GM23338 (cell line): ENCODE results near the gene CROCC2. TPM values are rescaled to one million over a fixed set of nuclear protein-coding genes. Genes with fewer than 3 reads are reported as not detected.

ENCODE experiments used
- ATAC-seq: fragments of 200-7000 bp; cut with Tn5 transposase; 3 replicates; pipeline ENCODE4 v1.9.1; 2020
- DNase-seq: peaks from one replicate; pipeline ENCODE4 v3.0.0-alpha.2; 2015; ENCODE audit warnings: low spot score
- H2AFZ ChIP-seq: fragments of 200-600 bp; sonication (generic); 2 replicates; pipeline ENCODE4 v1.8.0; 2016; ENCODE audit warnings: antibody characterized with exemption, mild to moderate bottlenecking, moderate library complexity
- H3F3A ChIP-seq: fragments of 200-600 bp; sonication (generic); replicated peaks from 2 replicates; pipeline ENCODE4 v1.8.0; 2017; ENCODE audit warnings: antibody characterized with exemption, mixed run types, low read depth
- H3K27ac ChIP-seq: fragments of 200-600 bp; sonication (generic); 2 replicates; pipeline ENCODE4 v1.6.1; 2016; ENCODE audit warnings: low read depth
- H3K27me3 ChIP-seq: fragments of 200-600 bp; sonication (generic); 2 replicates; pipeline ENCODE4 v1.8.0; 2016; ENCODE audit warnings: mild to moderate bottlenecking, mixed run types, moderate library complexity; ENCODE audit not compliant: insufficient read depth
- H3K36me3 ChIP-seq: fragments of 200-600 bp; sonication (generic); 2 replicates; pipeline ENCODE4 v1.8.0; 2016; ENCODE audit warnings: mild to moderate bottlenecking; ENCODE audit not compliant: insufficient read depth
- H3K4me1 ChIP-seq: fragments of 200-600 bp; sonication (generic); 2 replicates; pipeline ENCODE4 v1.8.0; 2016; ENCODE audit warnings: mild to moderate bottlenecking, moderate library complexity; ENCODE audit not compliant: insufficient read depth
- H3K4me2 ChIP-seq: fragments of 200-600 bp; sonication (generic); 2 replicates; pipeline ENCODE4 v1.7.1; 2017; ENCODE audit warnings: mixed run types
- H3K4me3 ChIP-seq: fragments of 200-600 bp; sonication (generic); 2 replicates; pipeline ENCODE4 v1.6.1; 2016; ENCODE audit warnings: mixed run types
- H3K79me2 ChIP-seq: fragments of 200-600 bp; sonication (generic); replicated peaks from 2 replicates; pipeline ENCODE4 v1.8.0; 2017; ENCODE audit warnings: mild to moderate bottlenecking; ENCODE audit not compliant: insufficient read depth
- H3K9me2 ChIP-seq: fragments of 200-600 bp; sonication (generic); 2 replicates; pipeline ENCODE4 v1.8.0; 2017; ENCODE audit not compliant: insufficient read depth
- H4K20me1 ChIP-seq: fragments of 200-600 bp; sonication (generic); replicated peaks from 2 replicates; pipeline ENCODE4 v1.8.0; 2017; ENCODE audit warnings: mild to moderate bottlenecking; ENCODE audit not compliant: insufficient read depth
- H3K27ac Mint-ChIP-seq: 2 replicates; pipeline ENCODE4 v1.8.0; 2020; ENCODE audit warnings: inconsistent platforms, mild to moderate bottlenecking, moderate library complexity, mixed read lengths
- H3K27me3 Mint-ChIP-seq: 3 replicates; pipeline ENCODE4 v1.8.0; 2022; ENCODE audit warnings: low read depth, mild to moderate bottlenecking, moderate library complexity, mixed read lengths, inconsistent platforms; ENCODE audit not compliant: insufficient read depth, poor library complexity
- H3K36me3 Mint-ChIP-seq: 3 replicates; pipeline ENCODE4 v1.8.0; 2021; ENCODE audit warnings: low read depth, mild to moderate bottlenecking, inconsistent platforms, moderate library complexity, mixed read lengths
- H3K4me1 Mint-ChIP-seq: 3 replicates; pipeline ENCODE4 v1.8.0; 2020; ENCODE audit warnings: mild to moderate bottlenecking, inconsistent platforms, mixed read lengths
- H3K4me3 Mint-ChIP-seq: 3 replicates; pipeline ENCODE4 v1.8.0; 2021; ENCODE audit warnings: moderate library complexity, mild to moderate bottlenecking, inconsistent platforms, mixed read lengths
- H3K9me3 Mint-ChIP-seq: 3 replicates; pipeline ENCODE4 v1.8.0; 2020; ENCODE audit warnings: moderate library complexity, mild to moderate bottlenecking, inconsistent platforms, mixed read lengths
- CREB1 ChIP-seq: fragments of 250-450 bp; sonication (Bioruptor Pico); IDR thresholded peaks from 2 replicates; pipeline ENCODE4 v1.5.0; 2020; ENCODE audit warnings: low read depth, mild to moderate bottlenecking, moderate library complexity
- CTCF ChIP-seq, 2 experiments: fragments of 200-600 bp in 1 of 2; sonication (generic) in 1 of 2; conservative IDR thresholded peaks; 2 replicates each; pipeline versions ENCODE4 v1.5.1 to v1.6.1; 2016 to 2017; ENCODE audit warnings: antibody characterized with exemption in 2 of 2, low read depth in 2 of 2, mild to moderate bottlenecking in 2 of 2, moderate library complexity in 1 of 2
- EZH2 ChIP-seq: fragments of 200-600 bp; sonication (generic); IDR thresholded peaks from one replicate; pipeline ENCODE4 v1.8.0; 2017; ENCODE audit warnings: antibody characterized with exemption, mild to moderate bottlenecking, low read depth; ENCODE audit not compliant: unreplicated experiment
- EZH2phosphoT487 ChIP-seq: fragments of 200-600 bp; sonication (generic); IDR thresholded peaks from one replicate; pipeline ENCODE4 v1.8.1; 2018; ENCODE audit warnings: antibody characterized with exemption; ENCODE audit not compliant: unreplicated experiment
- JUNB ChIP-seq: IDR thresholded peaks from one replicate; pipeline ENCODE4 v1.6.1; 2016; ENCODE audit warnings: antibody characterized with exemption; ENCODE audit not compliant: unreplicated experiment
- POLR2AphosphoS5 ChIP-seq: IDR thresholded peaks from 2 replicates; pipeline ENCODE4 v1.6.1; 2016; ENCODE audit warnings: antibody characterized with exemption, low read depth
- REST ChIP-seq: IDR thresholded peaks from one replicate; pipeline ENCODE4 v1.6.1; 2018; ENCODE audit warnings: antibody characterized with exemption; ENCODE audit not compliant: unreplicated experiment
- ZNF114 ChIP-seq: fragments of 250-450 bp; sonication (Bioruptor Pico); IDR thresholded peaks from 2 replicates; pipeline ENCODE4 v1.5.0; 2020; ENCODE audit warnings: mild to moderate bottlenecking, moderate library complexity
- ZNF331 ChIP-seq: fragments of 250-450 bp; sonication (Bioruptor Pico); IDR thresholded peaks from 2 replicates; pipeline ENCODE4 v1.5.0; 2020; ENCODE audit warnings: low read depth, mild to moderate bottlenecking, moderate library complexity
- polyA plus RNA-seq: library from polyadenylated mRNA; unstranded; fragments of >200 nt; fragmentation: Nextera tagmentation; extraction: Ambion mirVana; gene quantifications from 2 replicates; pipeline ENCODE4 v1.2.1, GENCODE V29; 2016
- total RNA-seq: library from RNA; depleted of rRNA; stranded (reverse); fragments of >200 nt; shearing (Covaris generic); gene quantifications from 2 replicates; pipeline ENCODE4 v1.2.3, GENCODE V29; 2014

Gene CROCC2
- total and polyA plus RNA-seq, 2 experiments from 2014 or later: not detected

GRCh38 chr2:240959214-240959940, 53.2 kb downstream of the CROCC2 start:
- Histone ChIP-seq H2AFZ (no peak overlapping the region), H3K79me2 (no peaks in the 10 kb centered on the region), H3K4me2 (no peak overlapping the region), H3F3A (0 out of 2 replicates have a peak, but pooled peaks cover 5% of the 10 kb centered on the region), H3K4me1 (no peaks in the 10 kb centered on the region), H3K9me2 (no peaks in the 10 kb centered on the region), H3K36me3 (no peaks in the 10 kb centered on the region), H3K4me3 (no peak overlapping the region), H3K27ac (no peak overlapping the region), H4K20me1 (no peaks in the 10 kb centered on the region), H3K27me3 (no peaks in the 10 kb centered on the region)
- no peaks in the 10 kb centered on the region for H3K36me3 Mint-ChIP-seq
- H3K9me3 Mint-ChIP-seq: no peaks in the 10 kb centered on the region
- peaks cover 11% of the 10 kb centered on the region for H3K27me3 Mint-ChIP-seq
- H3K4me1 Mint-ChIP-seq: peaks cover 10% of the 10 kb centered on the region
- no peak for DNase-seq
- TF ChIP-seq JUNB (no peak), CREB1 (no peak), EZH2 (no peak)
- no peak overlapping the region; the same call in 1 of the 2 replicates for H3K27ac Mint-ChIP-seq
- no peak for ATAC-seq
- no peak overlapping the region for H3K4me3 Mint-ChIP-seq

- H3K36me3 Mint-ChIP-seq: no peaks in the 10 kb centered on the region
- Histone ChIP-seq H3K79me2 (no peaks in the 10 kb centered on the region), H2AFZ (no peak overlapping the region), H3K27me3 (no peaks in the 10 kb centered on the region), H3F3A (0 out of 2 replicates have a peak, but pooled peaks cover 5% of the 10 kb centered on the region), H3K4me1 (no peaks in the 10 kb centered on the region), H3K36me3 (no peaks in the 10 kb centered on the region), H3K4me3 (no peak overlapping the region), H3K9me2 (no peaks in the 10 kb centered on the region), H4K20me1 (no peaks in the 10 kb centered on the region), H3K4me2 (no peak overlapping the region), H3K27ac (no peak overlapping the region)
- DNase-seq (no peak), ATAC-seq (no peak)
- H3K4me3 Mint-ChIP-seq: no peak overlapping the region
- H3K27me3 Mint-ChIP-seq: peaks cover 8% of the 10 kb centered on the region
- no peaks in the 10 kb centered on the region for H3K9me3 Mint-ChIP-seq
- H3K27ac Mint-ChIP-seq: peak overlapping the region; percentile 67; the same call in 1 of the 2 replicates
- peaks cover 5% of the 10 kb centered on the region for H3K4me1 Mint-ChIP-seq
- TF ChIP-seq CTCF (conservative IDR thresholded peaks at IDR 0.05; ENCODE audit: low read depth in 2 of 2) (no peak), EZH2 (no peak), ZNF331 (CRISPR knock-in tag) (no peak), EZH2phosphoT487 (no peak), ZNF114 (no peak), REST (no peak), CREB1 (no peak), JUNB (no peak), POLR2AphosphoS5 (no peak)
Observed at GRCh38 chr2:240959941-240960308, 53.8 kb downstream of the CROCC2 start.
